ENCODE measurements around the gene RNF32. TPM values are rescaled to one million over a fixed set of nuclear protein-coding genes. Genes with fewer than 3 reads are reported as not detected.

The RNF32 gene
- total and polyA plus RNA-seq, 2 of the 13 experiments (the other 11 are each of a cell fraction or from before 2014, with no cell fraction given): not detected

GRCh38 chr7:156616269-156617202, 24.0 kb upstream of the RNF32 start (continued):
- TF ChIP-seq ZNF281 (CRISPR knock-in tag; IDR thresholded peaks at IDR 0.05; ENCODE audit: borderline replicate concordance): 0 out of 2 replicates have a peak, but pooled peaks have one; percentile 9
- no peak for TF ChIP-seq ZSCAN20 (CRISPR knock-in tag; IDR thresholded peaks at IDR 0.05; ENCODE audit: borderline replicate concordance)
- no peak for TF ChIP-seq MNT (IDR thresholded peaks at IDR 0.05)
- no peak for TF ChIP-seq SNAPC2 (CRISPR knock-in tag; IDR thresholded peaks at IDR 0.05)
- peak; percentile 61; the same call in 1 of the 2 replicates for TF ChIP-seq EEA1 (CRISPR knock-in tag; IDR thresholded peaks at IDR 0.05; ENCODE audit: borderline replicate concordance)
- TF ChIP-seq STAG1 (CRISPR knock-in tag; IDR thresholded peaks at IDR 0.05): 0 out of 2 replicates have a peak, but pooled peaks have one; percentile 16
- TF ChIP-seq ZNF383 (CRISPR knock-in tag; IDR thresholded peaks at IDR 0.05; ENCODE audit: borderline replicate concordance): no peak
- 0 out of 2 replicates have a peak, but pooled peaks have one; percentile 21 for TF ChIP-seq SMAD3 (CRISPR knock-in tag; IDR thresholded peaks at IDR 0.05)
- no peak for TF ChIP-seq HNRNPK (IDR thresholded peaks at IDR 0.05; ENCODE audit: low read depth, low read length, poor library complexity, severe bottlenecking)
- peak; percentile 62; the same call in 1 of the 2 replicates for TF ChIP-seq ZMAT3 (CRISPR knock-in tag; conservative IDR thresholded peaks at IDR 0.05)
- 0 out of 2 replicates have a peak, but pooled peaks have one; percentile 23 for TF ChIP-seq ZNF230 (CRISPR knock-in tag; IDR thresholded peaks at IDR 0.05)
- no peak for TF ChIP-seq ZNF710 (CRISPR knock-in tag; IDR thresholded peaks at IDR 0.05; ENCODE audit: borderline replicate concordance)
- TF ChIP-seq TBX3 (IDR thresholded peaks at IDR 0.05; ENCODE audit: borderline replicate concordance): no peak
- no peak for TF ChIP-seq ZNF720 (CRISPR knock-in tag; IDR thresholded peaks at IDR 0.05)
- TF ChIP-seq FIP1L1 (IDR thresholded peaks at IDR 0.05; ENCODE audit: borderline replicate concordance, insufficient read depth, low read depth, low read length): no peak
- no peak for TF ChIP-seq FOXA3 (CRISPR knock-in tag; IDR thresholded peaks at IDR 0.05)
- TF ChIP-seq PAXIP1 (CRISPR knock-in tag; conservative IDR thresholded peaks at IDR 0.05): peak; percentile 13; the same call in 1 of the 2 replicates
- no peak for TF ChIP-seq SMYD3 (CRISPR knock-in tag; IDR thresholded peaks at IDR 0.05)

All from HepG2 (cell line).